OCI-LY1 (cell line): ENCODE results near the gene EVI2A.

Experiments
- H2AFZ ChIP-seq: fragments of 200-600 bp; sonication (generic), shearing (Covaris generic); 2 replicates; pipeline ENCODE4 v1.6.0; 2014; ENCODE audit warnings: antibody characterized with exemption, mild to moderate bottlenecking, low read length
- H3F3A ChIP-seq: fragments of 200-600 bp; sonication (generic), shearing (Covaris generic); 2 replicates; pipeline ENCODE4 v1.6.0; 2014; ENCODE audit warnings: mild to moderate bottlenecking, antibody characterized with exemption, low read length, moderate library complexity; ENCODE audit not compliant: insufficient read depth
- H3K27ac ChIP-seq: fragments of 200-600 bp; sonication (generic); 2 replicates; pipeline ENCODE4 v1.5.1; 2014; ENCODE audit warnings: low read length, mixed run types, mild to moderate bottlenecking, low read depth; ENCODE audit not compliant: poor library complexity, severe bottlenecking
- H3K27me3 ChIP-seq: fragments of 200-600 bp; sonication (generic); 2 replicates; pipeline ENCODE4 v1.6.0; 2014; ENCODE audit warnings: antibody characterized with exemption, mild to moderate bottlenecking, low read length, moderate library complexity; ENCODE audit not compliant: insufficient read depth
- H3K36me3 ChIP-seq: fragments of 200-600 bp; sonication (generic); 2 replicates; pipeline ENCODE4 v1.6.1; 2014; ENCODE audit warnings: mild to moderate bottlenecking, antibody characterized with exemption, low read length, moderate library complexity, mixed read lengths; ENCODE audit not compliant: insufficient read depth
- H3K4me1 ChIP-seq: fragments of 200-600 bp; sonication (generic); 2 replicates; pipeline ENCODE4 v1.5.1; 2014; ENCODE audit warnings: mild to moderate bottlenecking, low read length, moderate library complexity; ENCODE audit not compliant: insufficient read depth, severe bottlenecking
- H3K4me2 ChIP-seq: fragments of 200-600 bp; sonication (generic), shearing (Covaris generic); 2 replicates; pipeline ENCODE4 v1.6.1; 2014; ENCODE audit warnings: low read length
- H3K4me3 ChIP-seq: fragments of 200-600 bp; sonication (generic); 2 replicates; pipeline ENCODE4 v1.5.1; 2014; ENCODE audit warnings: low read length, low read depth, mild to moderate bottlenecking, mixed read lengths; ENCODE audit not compliant: poor library complexity, severe bottlenecking
- H3K79me2 ChIP-seq: fragments of 200-600 bp; shearing (Covaris generic); 2 replicates; pipeline ENCODE4 v1.6.1; 2016; ENCODE audit warnings: mixed run types, low read length, mixed read lengths; ENCODE audit not compliant: insufficient read depth
- H3K9ac ChIP-seq: fragments of 200-600 bp; sonication (generic), shearing (Covaris generic); 2 replicates; pipeline ENCODE4 v1.6.1; 2014; ENCODE audit warnings: mild to moderate bottlenecking, low read length, mixed read lengths
- H3K9me2 ChIP-seq: fragments of 200-600 bp; sonication (generic), shearing (Covaris generic); 2 replicates; pipeline ENCODE4 v1.6.1; 2014; ENCODE audit warnings: low read depth, mild to moderate bottlenecking, low read length, mixed read lengths
- H3K9me3 ChIP-seq: fragments of 200-600 bp; shearing (Covaris generic); 2 replicates; pipeline ENCODE4 v1.6.1; 2014; ENCODE audit warnings: low read length, mixed read lengths
- H4K20me1 ChIP-seq: fragments of 200-600 bp; sonication (generic), shearing (Covaris generic); 2 replicates; pipeline ENCODE4 v1.6.0; 2016; ENCODE audit warnings: mild to moderate bottlenecking, low read length; ENCODE audit not compliant: insufficient read depth
- EZH2 ChIP-seq: fragments of 200-600 bp; sonication (generic), shearing (Covaris generic); IDR thresholded peaks from 2 replicates; pipeline ENCODE4 v1.8.0; 2017; ENCODE audit warnings: borderline replicate concordance, mixed run types, mild to moderate bottlenecking, antibody characterized with exemption, low read length, moderate library complexity, mixed read lengths
- TF ChIP-seq, protein P1 (sequence below): fragments of 200-600 bp; sonication (generic), shearing (Covaris generic); IDR thresholded peaks from 2 replicates; pipeline ENCODE4 v1.5.1; 2017; ENCODE audit warnings: mild to moderate bottlenecking, antibody characterized with exemption, low read length, moderate library complexity, mixed read lengths

Gene EVI2A, protein sequence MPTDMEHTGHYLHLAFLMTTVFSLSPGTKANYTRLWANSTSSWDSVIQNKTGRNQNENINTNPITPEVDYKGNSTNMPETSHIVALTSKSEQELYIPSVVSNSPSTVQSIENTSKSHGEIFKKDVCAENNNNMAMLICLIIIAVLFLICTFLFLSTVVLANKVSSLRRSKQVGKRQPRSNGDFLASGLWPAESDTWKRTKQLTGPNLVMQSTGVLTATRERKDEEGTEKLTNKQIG

DNA sequence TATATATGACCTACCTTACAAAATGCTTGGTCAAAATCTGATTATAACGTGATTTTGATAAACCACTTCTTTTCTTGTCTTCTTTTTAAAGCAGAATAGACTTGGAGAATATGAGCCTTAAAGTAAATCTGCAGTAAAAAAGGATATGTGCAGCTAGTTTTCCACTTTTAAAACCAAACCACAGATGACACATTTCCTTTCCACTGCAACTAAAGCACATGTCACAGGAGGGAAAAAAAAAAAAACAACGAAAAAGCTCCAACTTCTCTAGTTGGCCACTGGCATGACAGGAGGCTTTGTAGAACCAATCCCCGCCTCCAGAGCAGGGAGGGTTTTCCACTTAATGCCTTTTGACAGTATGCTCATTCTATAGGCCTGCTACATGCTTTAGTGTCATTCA lies at the start of gene EVI2A:
Gene EVI2A (minus strand): TSS at position 142 of the 400 bp plus-strand sequence. CDS start 2,609 bp downstream, outside the sequence.
- Histone ChIP-seq H3K27me3 (no peaks in the 10 kb centered on the region), H3K4me2 (peak within 1 kb of the TSS; percentile 72), H3K79me2 (peaks cover 44% of the 10 kb centered on the region), H2AFZ (no peak within 1 kb of the TSS), H3K9me3 (no peaks in the 10 kb centered on the region), H3K27ac (peak within 1 kb of the TSS; percentile 98), H3K36me3 (peaks cover 32% of the 10 kb centered on the region), H3K4me3 (peak within 1 kb of the TSS; percentile 89), H4K20me1 (no peaks in the 10 kb centered on the region), H3K4me1 (peaks cover 40% of the 10 kb centered on the region), H3K9ac (peak within 1 kb of the TSS; percentile 82), H3F3A (0 out of 2 replicates have a peak, but pooled peaks cover 4% of the 10 kb centered on the region), H3K9me2 (no peaks in the 10 kb centered on the region)
- TF ChIP-seq EZH2, result no peak
- TF ChIP-seq, protein P1, sequence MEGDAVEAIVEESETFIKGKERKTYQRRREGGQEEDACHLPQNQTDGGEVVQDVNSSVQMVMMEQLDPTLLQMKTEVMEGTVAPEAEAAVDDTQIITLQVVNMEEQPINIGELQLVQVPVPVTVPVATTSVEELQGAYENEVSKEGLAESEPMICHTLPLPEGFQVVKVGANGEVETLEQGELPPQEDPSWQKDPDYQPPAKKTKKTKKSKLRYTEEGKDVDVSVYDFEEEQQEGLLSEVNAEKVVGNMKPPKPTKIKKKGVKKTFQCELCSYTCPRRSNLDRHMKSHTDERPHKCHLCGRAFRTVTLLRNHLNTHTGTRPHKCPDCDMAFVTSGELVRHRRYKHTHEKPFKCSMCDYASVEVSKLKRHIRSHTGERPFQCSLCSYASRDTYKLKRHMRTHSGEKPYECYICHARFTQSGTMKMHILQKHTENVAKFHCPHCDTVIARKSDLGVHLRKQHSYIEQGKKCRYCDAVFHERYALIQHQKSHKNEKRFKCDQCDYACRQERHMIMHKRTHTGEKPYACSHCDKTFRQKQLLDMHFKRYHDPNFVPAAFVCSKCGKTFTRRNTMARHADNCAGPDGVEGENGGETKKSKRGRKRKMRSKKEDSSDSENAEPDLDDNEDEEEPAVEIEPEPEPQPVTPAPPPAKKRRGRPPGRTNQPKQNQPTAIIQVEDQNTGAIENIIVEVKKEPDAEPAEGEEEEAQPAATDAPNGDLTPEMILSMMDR, result no peak

DNA sequence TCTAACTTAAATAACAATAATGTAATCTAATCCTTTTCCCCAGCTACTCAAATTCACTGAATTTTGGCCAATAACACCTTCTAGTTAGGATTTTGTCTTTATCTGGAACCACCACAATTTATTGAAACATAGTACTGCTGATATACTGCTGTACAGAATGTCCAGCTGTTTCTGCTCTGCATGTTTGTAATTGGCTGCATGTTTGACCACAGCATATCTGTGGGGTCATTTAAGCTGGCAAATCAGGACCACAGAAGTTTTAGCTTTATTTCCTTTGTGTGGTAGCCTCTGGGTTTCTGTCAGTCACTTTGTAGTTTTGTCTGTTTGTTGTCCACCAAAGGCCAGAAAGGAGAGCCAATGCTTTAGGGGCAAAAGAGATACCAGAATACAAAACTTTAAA lies 47.8 kb upstream of the EVI2A start:
- Histone ChIP-seq H3K4me3 (no peak overlapping the region), H2AFZ (no peak overlapping the region), H3K79me2 (no peaks in the 10 kb centered on the region), H3K27ac (no peak overlapping the region), H3K9ac (no peak overlapping the region), H3K4me2 (no peak overlapping the region), H3K36me3 (no peaks in the 10 kb centered on the region), H3K9me2 (no peaks in the 10 kb centered on the region), H3F3A (no peaks in the 10 kb centered on the region), H3K27me3 (no peaks in the 10 kb centered on the region), H4K20me1 (no peaks in the 10 kb centered on the region), H3K9me3 (no peaks in the 10 kb centered on the region), H3K4me1 (peaks cover 38% of the 10 kb centered on the region)
- TF ChIP-seq, protein P1, result no peak
- TF ChIP-seq EZH2, result no peak

DNA sequence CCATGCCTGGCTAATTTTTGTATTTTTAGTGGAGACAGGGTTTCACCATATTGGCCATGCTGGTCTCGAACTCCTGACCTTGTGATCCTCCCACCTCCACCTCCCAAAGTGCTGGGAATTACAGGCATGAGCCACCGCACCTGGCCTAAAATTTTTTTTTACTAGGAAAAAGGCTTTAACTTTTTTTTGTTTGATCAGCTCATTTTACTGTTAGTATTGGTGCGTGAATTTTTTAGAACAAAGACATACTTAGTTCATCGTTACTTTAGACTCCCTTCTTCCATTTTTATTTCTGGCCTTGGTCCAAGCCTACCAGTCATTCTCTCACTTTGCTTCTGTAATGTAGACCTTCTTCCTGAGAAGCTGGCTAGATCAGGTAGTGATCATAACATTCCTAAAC lies 44.7 kb upstream of the EVI2A start:
- Histone ChIP-seq H3K9me2 (no peaks in the 10 kb centered on the region), H3K27ac (no peak overlapping the region), H3K4me2 (no peak overlapping the region), H4K20me1 (no peaks in the 10 kb centered on the region), H3K9ac (no peak overlapping the region), H3K4me3 (no peak overlapping the region), H3K79me2 (no peaks in the 10 kb centered on the region), H3K36me3 (no peaks in the 10 kb centered on the region), H3K9me3 (no peaks in the 10 kb centered on the region), H3F3A (no peaks in the 10 kb centered on the region), H3K27me3 (no peaks in the 10 kb centered on the region), H2AFZ (no peak overlapping the region), H3K4me1 (peaks cover 21% of the 10 kb centered on the region)
- TF ChIP-seq EZH2, result no peak
- TF ChIP-seq, protein P1, result no peak
